Uterus (tissue), 2 donors: ENCODE results near the gene CYS1.
"Not testable (repeated sequence)": the region's sequence is repeated elsewhere in the genome, so short reads cannot be mapped to it uniquely, and the experiment has no call there.

Source experiments
- POLR2A ChIP-seq, 2 donors: fragments of 450-650 bp; IDR thresholded peaks; one replicate each; pipeline ENCODE4 v1.6.1; 2016; ENCODE audit warnings: antibody characterized with exemption in 2 of 2, mild to moderate bottlenecking in 1 of 2, moderate library complexity in 1 of 2
- TF ChIP-seq, protein P1 (sequence below), 4 experiments: fragments of 200-600 bp in 2 of 4; fragments of 450-650 bp in 2 of 4; sonication (generic) in 2 of 4; IDR thresholded peaks; one replicate each; pipeline ENCODE4 v1.5.1; 2016 to 2019; ENCODE audit warnings: antibody characterized with exemption in 4 of 4, mild to moderate bottlenecking in 2 of 4, moderate library complexity in 1 of 4

DNA sequence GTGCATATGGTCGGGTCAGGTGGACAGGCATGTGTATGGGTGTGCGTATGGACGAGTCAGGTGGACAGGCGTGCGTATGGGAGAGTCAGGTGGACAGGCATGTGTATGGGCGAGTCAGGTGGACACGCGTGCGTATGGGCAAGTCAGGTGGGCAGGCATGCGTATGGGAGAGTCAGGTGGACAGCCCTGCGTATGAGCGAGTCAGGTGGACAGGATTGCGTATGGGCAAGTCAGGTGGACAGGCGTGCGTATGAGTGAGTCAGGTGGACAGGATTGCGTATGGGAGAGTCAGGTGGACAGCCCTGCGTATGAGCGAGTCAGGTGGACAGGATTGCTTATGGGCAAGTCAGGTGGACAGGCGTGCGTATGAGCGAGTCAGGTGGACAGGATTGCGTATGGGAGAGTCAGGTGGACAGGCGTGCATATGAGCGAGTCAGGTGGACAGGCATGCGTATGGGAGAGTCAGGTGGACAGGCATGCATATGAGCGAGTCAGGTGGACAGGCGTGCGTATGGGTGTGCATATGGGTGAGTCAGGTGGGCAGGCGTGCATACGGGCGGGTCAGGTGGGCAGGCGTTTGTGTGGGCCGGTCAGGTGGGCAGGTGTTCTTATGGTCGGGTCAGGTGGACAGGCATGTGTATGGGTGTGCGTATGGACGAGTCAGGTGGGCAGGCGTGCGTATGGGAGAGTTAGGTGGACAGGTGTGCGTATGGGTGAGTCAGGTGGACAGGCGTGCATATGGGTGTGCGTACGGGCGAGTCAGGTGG, 66.4 kb downstream of the CYS1 start:
- TF ChIP-seq, protein P1, sequence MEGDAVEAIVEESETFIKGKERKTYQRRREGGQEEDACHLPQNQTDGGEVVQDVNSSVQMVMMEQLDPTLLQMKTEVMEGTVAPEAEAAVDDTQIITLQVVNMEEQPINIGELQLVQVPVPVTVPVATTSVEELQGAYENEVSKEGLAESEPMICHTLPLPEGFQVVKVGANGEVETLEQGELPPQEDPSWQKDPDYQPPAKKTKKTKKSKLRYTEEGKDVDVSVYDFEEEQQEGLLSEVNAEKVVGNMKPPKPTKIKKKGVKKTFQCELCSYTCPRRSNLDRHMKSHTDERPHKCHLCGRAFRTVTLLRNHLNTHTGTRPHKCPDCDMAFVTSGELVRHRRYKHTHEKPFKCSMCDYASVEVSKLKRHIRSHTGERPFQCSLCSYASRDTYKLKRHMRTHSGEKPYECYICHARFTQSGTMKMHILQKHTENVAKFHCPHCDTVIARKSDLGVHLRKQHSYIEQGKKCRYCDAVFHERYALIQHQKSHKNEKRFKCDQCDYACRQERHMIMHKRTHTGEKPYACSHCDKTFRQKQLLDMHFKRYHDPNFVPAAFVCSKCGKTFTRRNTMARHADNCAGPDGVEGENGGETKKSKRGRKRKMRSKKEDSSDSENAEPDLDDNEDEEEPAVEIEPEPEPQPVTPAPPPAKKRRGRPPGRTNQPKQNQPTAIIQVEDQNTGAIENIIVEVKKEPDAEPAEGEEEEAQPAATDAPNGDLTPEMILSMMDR (IDR thresholded peaks at IDR 0.05), result not testable (repeated sequence)
- not testable (repeated sequence) for TF ChIP-seq POLR2A (IDR thresholded peaks at IDR 0.05)
